OCI-LY7 (cell line): ENCODE results near the gene ANKRD13B. TPM values are rescaled to one million over a fixed set of nuclear protein-coding genes. Genes with fewer than 3 reads are reported as not detected.

ENCODE experiments used
- BruUV-seq: library from RNA; stranded (reverse); fragments of 400-500 nt; replicated peaks from 2 replicates; lab custom pipeline; 2021; lab: Mats Ljungman, UMichigan
- CTCF ChIA-PET: fragments of 300-600 bp; sonication (Branson Sonifier 250); formaldehyde crosslinking; loops from one replicate; lab custom pipeline; 2022; ENCODE audit warnings: antibody characterized with exemption; ENCODE audit not compliant: unreplicated experiment; lab: Charles Lee
- POLR2A ChIA-PET: fragments of 300-600 bp; sonication (Branson Sonifier 250); formaldehyde crosslinking; loops from one replicate; lab custom pipeline; 2022; ENCODE audit warnings: antibody characterized with exemption; lab: Charles Lee
- DNase-seq: peaks from one replicate; pipeline ENCODE4 v3.0.0-alpha.2; 2015; ENCODE audit warnings: low spot score
- H2AFZ ChIP-seq: fragments of 200-600 bp; sonication (generic), shearing (Covaris generic); 2 replicates; pipeline ENCODE4 v1.6.1; 2014; ENCODE audit warnings: mild to moderate bottlenecking, antibody characterized with exemption, low read length, moderate library complexity
- H3K27ac ChIP-seq: fragments of 200-600 bp; sonication (generic); 2 replicates; pipeline ENCODE4 v1.5.1; 2014; ENCODE audit warnings: mixed run types, low read depth, mild to moderate bottlenecking, moderate library complexity, low read length, inconsistent platforms; ENCODE audit not compliant: poor library complexity, severe bottlenecking
- H3K36me3 ChIP-seq: fragments of 200-600 bp; sonication (generic); 2 replicates; pipeline ENCODE4 v1.6.1; 2014; ENCODE audit warnings: mild to moderate bottlenecking, antibody characterized with exemption, low read length, moderate library complexity, mixed read lengths; ENCODE audit not compliant: insufficient read depth
- H3K4me1 ChIP-seq: fragments of 200-600 bp; sonication (generic); 2 replicates; pipeline ENCODE4 v1.5.1; 2014; ENCODE audit warnings: mild to moderate bottlenecking, low read length; ENCODE audit not compliant: insufficient read depth, poor library complexity, severe bottlenecking
- H3K4me2 ChIP-seq: fragments of 200-600 bp; sonication (generic); 2 replicates; pipeline ENCODE4 v1.6.1; 2014; ENCODE audit warnings: mild to moderate bottlenecking, low read length
- H3K4me3 ChIP-seq: fragments of 200-600 bp; sonication (generic); 2 replicates; pipeline ENCODE4 v1.5.1; 2014; ENCODE audit warnings: mild to moderate bottlenecking, low read depth, low read length; ENCODE audit not compliant: poor library complexity, severe bottlenecking
- H3K79me2 ChIP-seq: fragments of 200-600 bp; sonication (generic); 2 replicates; pipeline ENCODE4 v1.6.1; 2016; ENCODE audit warnings: low read depth, mild to moderate bottlenecking, low read length, moderate library complexity, mixed read lengths; ENCODE audit not compliant: insufficient read depth
- H3K9me2 ChIP-seq: fragments of 200-600 bp; sonication (generic); 2 replicates; pipeline ENCODE4 v1.6.1; 2016; ENCODE audit warnings: mild to moderate bottlenecking, low read length, mixed read lengths; ENCODE audit not compliant: insufficient read depth
- H3K9me3 ChIP-seq: fragments of 200-600 bp; sonication (generic); 2 replicates; pipeline ENCODE4 v1.6.1; 2014; ENCODE audit warnings: mild to moderate bottlenecking, mixed run types, low read length, mixed read lengths
- H4K20me1 ChIP-seq: fragments of 200-600 bp; sonication (generic); 2 replicates; pipeline ENCODE4 v1.6.1; 2014; ENCODE audit warnings: mild to moderate bottlenecking, antibody characterized with exemption, low read length, moderate library complexity, mixed read lengths; ENCODE audit not compliant: insufficient read depth
- EZH2phosphoT487 ChIP-seq: fragments of 200-600 bp; sonication (generic); IDR thresholded peaks from 2 replicates; pipeline ENCODE4 v1.6.1; 2018; ENCODE audit warnings: low read depth, borderline replicate concordance, mild to moderate bottlenecking, mixed run types, antibody characterized with exemption, low read length, moderate library complexity, mixed read lengths
- intact Hi-C: fragments of 100-400 bp; cut with micrococcal nuclease; formaldehyde crosslinking; loops from one replicate; pipeline ENCODE4 v1.10.0; 2022; ENCODE audit not compliant: unreplicated experiment
- total RNA-seq, 2 experiments: library from RNA; depleted of rRNA in 1 of 2; stranded (reverse); fragments of >200 nt in 1 of 2; shearing (Covaris generic) in 1 of 2; gene quantifications; 2 replicates each; pipeline ENCODE4 v1.2.3, GENCODE V29; 2014 to 2022
- TF ChIP-seq, protein P1 (sequence below): fragments of 200-600 bp; sonication (generic); conservative IDR thresholded peaks from 2 replicates; pipeline ENCODE4 v1.5.1; 2014; ENCODE audit warnings: mild to moderate bottlenecking, antibody characterized with exemption, low read length, moderate library complexity, mixed read lengths

Gene ANKRD13B
- total RNA-seq, 2 experiments from 2014 or later: 22.8 to 30.5 TPM

DNA sequence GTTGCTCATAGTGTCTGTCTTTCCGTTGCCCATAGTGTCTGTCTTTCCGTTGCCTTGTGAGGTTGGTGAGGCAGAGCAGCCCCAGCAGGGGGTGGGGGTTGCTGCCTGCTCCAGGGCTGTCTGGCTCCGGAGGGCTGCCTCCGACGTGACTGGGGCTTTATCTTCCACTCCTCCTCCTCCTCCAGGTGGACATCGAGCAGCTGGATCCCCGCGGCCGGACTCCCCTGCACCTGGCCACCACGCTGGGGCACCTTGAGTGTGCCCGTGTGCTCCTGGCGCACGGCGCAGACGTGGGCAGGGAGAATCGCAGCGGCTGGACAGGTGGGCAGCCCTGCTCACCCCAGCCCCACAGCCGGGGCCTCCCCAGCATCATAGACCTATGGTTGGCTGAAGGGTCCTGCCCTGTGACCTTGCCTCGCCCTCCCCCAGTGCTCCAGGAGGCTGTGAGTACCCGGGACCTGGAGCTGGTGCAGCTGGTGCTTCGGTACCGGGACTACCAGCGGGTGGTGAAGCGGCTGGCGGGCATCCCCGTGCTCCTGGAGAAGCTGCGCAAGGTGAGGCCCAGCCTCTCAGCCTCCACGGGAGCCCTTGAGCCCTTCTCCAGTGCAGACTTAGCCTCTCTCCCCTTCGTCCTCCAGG is 14.7 kb downstream of the ANKRD13B start:
- Histone ChIP-seq H3K27ac (no peak overlapping the region), H3K4me3 (no peak overlapping the region), H3K9me2 (no peaks in the 10 kb centered on the region), H3K4me1 (peaks cover 14% of the 10 kb centered on the region), H4K20me1 (no peaks in the 10 kb centered on the region), H3K9me3 (no peaks in the 10 kb centered on the region), H3K36me3 (peaks cover 5% of the 10 kb centered on the region; the same call in 1 of the 2 replicates), H3K4me2 (no peak overlapping the region), H3K79me2 (0 out of 2 replicates have a peak, but pooled peaks cover 6% of the 10 kb centered on the region), H2AFZ (no peak overlapping the region)
- DNase-seq: no peak
- intact Hi-C loops: no loop called here
- TF ChIP-seq, protein P1, sequence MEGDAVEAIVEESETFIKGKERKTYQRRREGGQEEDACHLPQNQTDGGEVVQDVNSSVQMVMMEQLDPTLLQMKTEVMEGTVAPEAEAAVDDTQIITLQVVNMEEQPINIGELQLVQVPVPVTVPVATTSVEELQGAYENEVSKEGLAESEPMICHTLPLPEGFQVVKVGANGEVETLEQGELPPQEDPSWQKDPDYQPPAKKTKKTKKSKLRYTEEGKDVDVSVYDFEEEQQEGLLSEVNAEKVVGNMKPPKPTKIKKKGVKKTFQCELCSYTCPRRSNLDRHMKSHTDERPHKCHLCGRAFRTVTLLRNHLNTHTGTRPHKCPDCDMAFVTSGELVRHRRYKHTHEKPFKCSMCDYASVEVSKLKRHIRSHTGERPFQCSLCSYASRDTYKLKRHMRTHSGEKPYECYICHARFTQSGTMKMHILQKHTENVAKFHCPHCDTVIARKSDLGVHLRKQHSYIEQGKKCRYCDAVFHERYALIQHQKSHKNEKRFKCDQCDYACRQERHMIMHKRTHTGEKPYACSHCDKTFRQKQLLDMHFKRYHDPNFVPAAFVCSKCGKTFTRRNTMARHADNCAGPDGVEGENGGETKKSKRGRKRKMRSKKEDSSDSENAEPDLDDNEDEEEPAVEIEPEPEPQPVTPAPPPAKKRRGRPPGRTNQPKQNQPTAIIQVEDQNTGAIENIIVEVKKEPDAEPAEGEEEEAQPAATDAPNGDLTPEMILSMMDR: no peak
- no peak for TF ChIP-seq EZH2phosphoT487
- CTCF ChIA-PET: no interaction called here
- no TSS peak for BruUV-seq
- POLR2A ChIA-PET: interaction anchor here (0.6 kb wide), 1 partner anchor 8 kb away, joined by 3 read pairs; no protein-coding TSS in a partner anchor

DNA sequence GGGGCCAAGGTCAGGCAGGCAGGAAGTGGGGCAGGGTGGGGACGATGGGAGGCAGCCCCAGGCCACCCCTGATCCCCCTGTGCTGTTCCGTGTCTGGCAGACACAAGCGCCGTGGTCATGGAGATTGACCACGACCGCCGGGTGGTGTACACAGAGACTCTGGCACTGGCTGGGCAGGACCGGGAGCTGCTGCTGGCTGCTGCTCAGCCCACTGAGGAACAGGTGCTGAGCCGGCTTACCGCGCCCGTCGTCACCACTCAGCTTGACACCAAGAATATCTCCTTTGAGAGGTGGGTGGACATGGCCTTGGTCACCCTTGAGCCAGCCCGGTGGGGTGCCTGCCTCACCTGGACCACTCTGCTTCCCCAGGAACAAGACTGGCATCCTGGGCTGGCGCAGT is 16.1 kb downstream of the ANKRD13B start:
- Histone ChIP-seq H3K79me2 (0 out of 2 replicates have a peak, but pooled peaks cover 6% of the 10 kb centered on the region), H4K20me1 (no peaks in the 10 kb centered on the region), H3K27ac (no peak overlapping the region), H3K9me3 (no peaks in the 10 kb centered on the region), H3K9me2 (no peaks in the 10 kb centered on the region), H3K36me3 (peaks cover 10% of the 10 kb centered on the region; the same call in 1 of the 2 replicates), H3K4me3 (no peak overlapping the region), H3K4me1 (peaks cover 12% of the 10 kb centered on the region), H2AFZ (no peak overlapping the region), H3K4me2 (no peak overlapping the region)
- ChIA-PET CTCF (no interaction called here), POLR2A (no interaction called here)
- intact Hi-C loops: no loop called here
- TF ChIP-seq EZH2phosphoT487: no peak
- TF ChIP-seq, protein P1: no peak
- no TSS peak for BruUV-seq
- no peak for DNase-seq

- Histone ChIP-seq H4K20me1 (no peaks in the 10 kb centered on the region), H3K4me2 (no peak overlapping the region), H3K36me3 (peaks cover 10% of the 10 kb centered on the region; the same call in 1 of the 2 replicates), H3K4me1 (peaks cover 13% of the 10 kb centered on the region), H3K9me3 (no peaks in the 10 kb centered on the region), H3K27ac (no peak overlapping the region), H3K4me3 (no peak overlapping the region), H3K79me2 (no peaks in the 10 kb centered on the region), H3K9me2 (no peaks in the 10 kb centered on the region), H2AFZ (no peak overlapping the region)
- ChIA-PET CTCF (no interaction called here), POLR2A (no interaction called here)
- no peak for DNase-seq
- no TSS peak for BruUV-seq
- intact Hi-C loops: no loop called here
- TF ChIP-seq, protein P1: no peak
- no peak for TF ChIP-seq EZH2phosphoT487
Measured at GRCh38 chr17:29610395-29610794, 17.5 kb downstream of the ANKRD13B start.
